Gastroesophageal sphincter (tissue), 3 donors: Measurements from ENCODE around the gene MCUR1.

Experiments
- EP300 ChIP-seq: sonication (generic); formaldehyde crosslinking; IDR thresholded peaks from one replicate; pipeline ENCODE4 v1.6.1; 2017; ENCODE audit warnings: antibody characterized with exemption, mild to moderate bottlenecking
- POLR2A ChIP-seq, 2 donors: fragments of 450-650 bp; IDR thresholded peaks; one replicate each; pipeline ENCODE4 v1.6.1; 2017; ENCODE audit warnings: antibody characterized with exemption in 2 of 2, mild to moderate bottlenecking in 2 of 2, moderate library complexity in 1 of 2
- TF ChIP-seq, protein P1 (sequence below), 4 experiments: fragments of 200-600 bp in 2 of 4; fragments of 450-650 bp in 2 of 4; sonication (generic) in 1 of 4; IDR thresholded peaks; one replicate each; pipeline ENCODE4 v1.5.1; 2017 to 2019; ENCODE audit warnings: antibody characterized with exemption in 4 of 4, mild to moderate bottlenecking in 2 of 4, moderate library complexity in 2 of 4

DNA sequence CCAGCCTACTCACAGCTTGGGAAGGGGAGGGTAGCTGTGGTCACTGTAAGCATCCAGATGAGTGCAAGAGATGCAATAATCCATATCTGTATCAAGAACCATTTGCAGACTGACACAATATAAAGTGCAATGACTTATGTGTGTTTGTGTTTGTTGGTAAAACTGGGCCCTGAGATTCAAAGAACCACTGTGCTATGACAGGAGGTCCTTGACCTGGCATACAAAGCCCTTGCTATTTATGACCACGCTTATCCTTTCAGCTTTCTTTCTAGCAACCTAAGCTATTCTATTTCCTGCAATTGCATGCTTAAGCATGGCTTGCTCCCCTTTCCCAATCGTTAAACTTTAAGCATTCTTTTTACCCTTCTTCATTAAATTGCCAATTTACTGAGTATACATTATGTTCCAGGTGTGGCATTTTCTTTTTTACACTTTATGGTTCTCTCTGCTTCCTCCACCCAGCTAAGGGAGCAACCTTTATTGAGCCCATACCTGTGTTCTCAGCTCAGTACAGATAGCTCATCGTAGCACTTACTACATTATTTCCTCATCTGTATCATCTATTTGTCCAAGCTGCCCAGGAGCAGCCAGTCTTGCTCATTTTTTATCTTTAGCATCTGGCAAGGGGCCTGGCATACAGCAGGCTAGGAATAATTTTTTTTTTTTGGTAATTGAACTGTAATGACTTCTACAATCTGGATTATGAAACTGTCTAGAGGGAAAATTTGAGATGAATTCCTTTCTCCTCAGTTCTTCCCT lies 3.5 kb downstream of the MCUR1 start:
- TF ChIP-seq, protein P1, sequence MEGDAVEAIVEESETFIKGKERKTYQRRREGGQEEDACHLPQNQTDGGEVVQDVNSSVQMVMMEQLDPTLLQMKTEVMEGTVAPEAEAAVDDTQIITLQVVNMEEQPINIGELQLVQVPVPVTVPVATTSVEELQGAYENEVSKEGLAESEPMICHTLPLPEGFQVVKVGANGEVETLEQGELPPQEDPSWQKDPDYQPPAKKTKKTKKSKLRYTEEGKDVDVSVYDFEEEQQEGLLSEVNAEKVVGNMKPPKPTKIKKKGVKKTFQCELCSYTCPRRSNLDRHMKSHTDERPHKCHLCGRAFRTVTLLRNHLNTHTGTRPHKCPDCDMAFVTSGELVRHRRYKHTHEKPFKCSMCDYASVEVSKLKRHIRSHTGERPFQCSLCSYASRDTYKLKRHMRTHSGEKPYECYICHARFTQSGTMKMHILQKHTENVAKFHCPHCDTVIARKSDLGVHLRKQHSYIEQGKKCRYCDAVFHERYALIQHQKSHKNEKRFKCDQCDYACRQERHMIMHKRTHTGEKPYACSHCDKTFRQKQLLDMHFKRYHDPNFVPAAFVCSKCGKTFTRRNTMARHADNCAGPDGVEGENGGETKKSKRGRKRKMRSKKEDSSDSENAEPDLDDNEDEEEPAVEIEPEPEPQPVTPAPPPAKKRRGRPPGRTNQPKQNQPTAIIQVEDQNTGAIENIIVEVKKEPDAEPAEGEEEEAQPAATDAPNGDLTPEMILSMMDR (IDR thresholded peaks at IDR 0.05) = no peak
- TF ChIP-seq EP300 = no peak
- no peak for TF ChIP-seq POLR2A (IDR thresholded peaks at IDR 0.05)
